ENCODE data around the gene DDHD1.

Gene DDHD1

GRCh38 chr14:53047307-53048069 lies 105.6 kb downstream of the DDHD1 start:
- Histone ChIP-seq H3K4me3 (replicated peaks; ENCODE audit: low read depth, low read length) (no peak overlapping the region), H3K27me3 (replicated peaks; ENCODE audit: control insufficient read depth, insufficient read depth, low read length) (no peaks in the 10 kb centered on the region), H3K36me3 (ENCODE audit: control insufficient read depth, insufficient read depth, low read length) (peaks cover 7% of the 10 kb centered on the region)
- no peak for DNase-seq (ENCODE audit: extremely low read depth, insufficient read length)
- TF ChIP-seq, protein P1, sequence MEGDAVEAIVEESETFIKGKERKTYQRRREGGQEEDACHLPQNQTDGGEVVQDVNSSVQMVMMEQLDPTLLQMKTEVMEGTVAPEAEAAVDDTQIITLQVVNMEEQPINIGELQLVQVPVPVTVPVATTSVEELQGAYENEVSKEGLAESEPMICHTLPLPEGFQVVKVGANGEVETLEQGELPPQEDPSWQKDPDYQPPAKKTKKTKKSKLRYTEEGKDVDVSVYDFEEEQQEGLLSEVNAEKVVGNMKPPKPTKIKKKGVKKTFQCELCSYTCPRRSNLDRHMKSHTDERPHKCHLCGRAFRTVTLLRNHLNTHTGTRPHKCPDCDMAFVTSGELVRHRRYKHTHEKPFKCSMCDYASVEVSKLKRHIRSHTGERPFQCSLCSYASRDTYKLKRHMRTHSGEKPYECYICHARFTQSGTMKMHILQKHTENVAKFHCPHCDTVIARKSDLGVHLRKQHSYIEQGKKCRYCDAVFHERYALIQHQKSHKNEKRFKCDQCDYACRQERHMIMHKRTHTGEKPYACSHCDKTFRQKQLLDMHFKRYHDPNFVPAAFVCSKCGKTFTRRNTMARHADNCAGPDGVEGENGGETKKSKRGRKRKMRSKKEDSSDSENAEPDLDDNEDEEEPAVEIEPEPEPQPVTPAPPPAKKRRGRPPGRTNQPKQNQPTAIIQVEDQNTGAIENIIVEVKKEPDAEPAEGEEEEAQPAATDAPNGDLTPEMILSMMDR (IDR thresholded peaks at IDR 0.05; ENCODE audit: insufficient read depth, low read length, poor library complexity, severe bottlenecking), result no peak

DNA sequence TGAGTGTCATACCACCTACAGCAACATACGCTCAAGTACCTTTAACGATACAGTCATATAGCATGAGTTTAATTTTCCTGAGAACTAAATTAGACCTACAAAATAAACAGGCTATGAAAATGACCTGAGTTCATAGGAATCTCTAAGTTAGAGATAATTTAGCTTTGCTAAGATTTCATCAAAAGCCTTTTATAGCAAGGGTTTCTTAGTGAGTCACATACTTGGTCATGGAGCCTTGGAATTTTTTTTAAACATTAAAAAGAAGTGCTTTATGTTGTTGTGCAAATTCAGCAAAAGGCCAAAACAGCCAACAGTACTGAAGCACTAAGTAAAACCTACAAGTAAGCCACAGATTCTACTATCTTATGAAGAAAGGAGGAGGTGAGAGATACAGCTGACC lies 108.6 kb downstream of the DDHD1 start:
- Histone ChIP-seq H3K4me3 (replicated peaks; ENCODE audit: low read depth, low read length) (no peak overlapping the region), H3K27me3 (replicated peaks; ENCODE audit: control insufficient read depth, insufficient read depth, low read length) (no peaks in the 10 kb centered on the region), H3K36me3 (ENCODE audit: control insufficient read depth, insufficient read depth, low read length) (peaks cover 9% of the 10 kb centered on the region)
- DNase-seq (ENCODE audit: extremely low read depth, insufficient read length), result no peak
- TF ChIP-seq, protein P1 (IDR thresholded peaks at IDR 0.05; ENCODE audit: insufficient read depth, low read length, poor library complexity, severe bottlenecking), result no peak

GRCh38 chr14:53043027-53043581 lies 110.0 kb downstream of the DDHD1 start:
- peaks cover 11% of the 10 kb centered on the region for H3K36me3 ChIP-seq (ENCODE audit: control insufficient read depth, insufficient read depth, low read length)
- no peak for DNase-seq (ENCODE audit: extremely low read depth, insufficient read length)
- no peak overlapping the region for H3K4me3 ChIP-seq (replicated peaks; ENCODE audit: low read depth, low read length)
- TF ChIP-seq, protein P1 (IDR thresholded peaks at IDR 0.05; ENCODE audit: insufficient read depth, low read length, poor library complexity, severe bottlenecking), result no peak
- H3K27me3 ChIP-seq (replicated peaks; ENCODE audit: control insufficient read depth, insufficient read depth, low read length), result no peaks in the 10 kb centered on the region

- H3K4me3 ChIP-seq (replicated peaks; ENCODE audit: low read depth, low read length), result no peak overlapping the region
- H3K27me3 ChIP-seq (replicated peaks; ENCODE audit: control insufficient read depth, insufficient read depth, low read length), result no peaks in the 10 kb centered on the region
- DNase-seq (ENCODE audit: extremely low read depth, insufficient read length), result no peak
- TF ChIP-seq, protein P1 (IDR thresholded peaks at IDR 0.05; ENCODE audit: insufficient read depth, low read length, poor library complexity, severe bottlenecking), result no peak
- H3K36me3 ChIP-seq (ENCODE audit: control insufficient read depth, insufficient read depth, low read length), result peaks cover 11% of the 10 kb centered on the region
Observed at GRCh38 chr14:53042480-53042879, 110.6 kb downstream of the DDHD1 start.

DNA sequence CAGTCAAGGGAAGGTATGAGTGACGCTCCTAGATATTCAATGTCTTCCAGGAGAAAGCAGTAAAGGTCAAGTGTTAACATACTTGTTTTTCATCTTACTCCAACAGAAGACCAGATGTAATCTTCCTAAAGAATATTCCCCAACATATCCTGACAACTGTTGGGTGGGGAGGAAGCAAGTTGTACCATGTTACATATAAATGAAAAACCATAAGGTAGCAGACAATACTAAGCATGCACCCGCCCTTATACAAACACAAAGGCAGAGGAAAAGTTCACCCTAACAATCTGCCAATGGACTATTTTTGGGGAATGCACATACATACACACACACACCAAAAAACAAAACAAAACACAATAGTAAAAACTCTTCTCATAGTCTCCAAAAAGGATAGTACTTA lies 112.1 kb downstream of the DDHD1 start:
- TF ChIP-seq, protein P1 (IDR thresholded peaks at IDR 0.05; ENCODE audit: insufficient read depth, low read length, poor library complexity, severe bottlenecking), result no peak
- DNase-seq (ENCODE audit: extremely low read depth, insufficient read length), result no peak
- H3K36me3 ChIP-seq (ENCODE audit: control insufficient read depth, insufficient read depth, low read length), result peaks cover 14% of the 10 kb centered on the region
- no peaks in the 10 kb centered on the region for H3K27me3 ChIP-seq (replicated peaks; ENCODE audit: control insufficient read depth, insufficient read depth, low read length)
- no peak overlapping the region for H3K4me3 ChIP-seq (replicated peaks; ENCODE audit: low read depth, low read length)

Measured in GM06990 (cell line).